Keratinocyte (primary cell): Measurements from ENCODE around the gene USP10.

Source experiments
- CTCF ChIP-seq, 3 experiments: IDR thresholded peaks in 1 of 3; conservative IDR thresholded peaks in 1 of 3; optimal IDR thresholded peaks in 1 of 3; 2 replicates in 2 of 3; 3 replicates in 1 of 3; pipeline versions ENCODE3 to v1.5.1; 2011; ENCODE audit warnings: low read length in 3 of 3, mild to moderate bottlenecking in 3 of 3, moderate library complexity in 2 of 3, control low read depth in 1 of 3, inconsistent platforms in 1 of 3; ENCODE audit not compliant: insufficient read depth in 2 of 3; ENCODE audit errors: extremely low read depth in 1 of 3
- EZH2 ChIP-seq: IDR thresholded peaks from one replicate; pipeline ENCODE4 v1.6.1; 2012; ENCODE audit warnings: inconsistent platforms, mild to moderate bottlenecking, low read length, moderate library complexity

DNA sequence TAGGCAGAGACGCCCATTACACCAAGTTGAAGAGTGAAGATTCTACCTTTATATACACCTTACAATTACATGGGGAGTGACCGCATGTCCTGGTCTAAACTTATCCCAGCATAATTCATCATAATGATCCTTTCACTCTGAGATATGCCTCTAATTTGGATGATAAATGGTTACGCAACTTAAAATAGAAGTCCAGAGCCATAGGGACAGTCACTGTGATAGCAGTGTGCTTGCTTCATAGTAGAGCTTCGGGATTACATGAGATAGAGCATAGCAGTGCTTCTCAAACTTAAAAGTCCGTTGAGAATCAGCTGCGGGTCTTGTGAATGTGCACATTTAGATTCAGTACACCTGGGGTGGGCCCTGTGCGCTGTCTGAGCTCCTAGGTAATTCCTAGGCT is 16.9 kb downstream of the USP10 start:
- TF ChIP-seq EZH2: no peak
- TF ChIP-seq CTCF (optimal IDR thresholded peaks at IDR 0.05 in 1 of 3, IDR thresholded peaks at IDR 0.05 in 1 of 3, conservative IDR thresholded peaks at IDR 0.05 in 1 of 3; ENCODE audit: extremely low read depth in 1 of 3, insufficient read depth in 2 of 3, low read length in 3 of 3): no peak
